ENCODE data around the gene RGS6.

DNA sequence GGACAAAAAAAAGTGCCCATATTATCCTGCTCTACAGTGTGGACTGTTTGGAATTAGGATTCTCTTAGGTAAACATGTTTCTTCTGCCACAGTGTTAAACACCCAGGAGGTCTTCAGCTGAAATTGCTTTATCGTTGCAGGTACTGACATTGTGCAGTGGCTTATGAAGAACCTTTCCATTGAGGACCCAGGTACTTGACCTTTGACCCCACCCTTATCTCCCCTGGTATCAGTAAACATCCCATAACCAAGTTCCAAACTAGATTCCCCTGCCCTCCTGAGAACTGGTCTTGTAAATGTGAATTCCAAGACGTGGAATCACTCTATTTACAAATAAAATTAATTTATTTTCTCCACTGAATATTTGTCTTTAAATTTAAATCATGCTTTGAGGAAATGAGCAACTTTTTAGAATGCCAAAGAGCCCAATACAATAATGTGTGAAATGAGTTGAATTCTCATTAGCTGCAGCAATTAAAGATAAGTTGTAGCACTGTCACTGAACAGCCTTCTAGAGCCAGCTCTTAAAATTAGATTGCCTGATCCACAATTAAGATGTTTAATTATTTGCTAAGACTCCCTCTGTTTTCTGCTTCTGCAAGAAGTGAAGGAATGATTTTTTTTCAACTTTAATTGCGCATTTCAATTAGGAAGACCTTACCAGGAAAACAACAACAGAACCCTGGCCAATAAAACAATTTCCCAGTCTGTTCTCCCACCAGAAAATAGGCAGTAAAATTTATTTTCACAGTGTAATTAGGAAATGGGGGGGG lies 522.3 kb downstream of the RGS6 start:
- TF ChIP-seq POLR2A (IDR thresholded peaks at IDR 0.05): no peak
- TF ChIP-seq, protein P1, sequence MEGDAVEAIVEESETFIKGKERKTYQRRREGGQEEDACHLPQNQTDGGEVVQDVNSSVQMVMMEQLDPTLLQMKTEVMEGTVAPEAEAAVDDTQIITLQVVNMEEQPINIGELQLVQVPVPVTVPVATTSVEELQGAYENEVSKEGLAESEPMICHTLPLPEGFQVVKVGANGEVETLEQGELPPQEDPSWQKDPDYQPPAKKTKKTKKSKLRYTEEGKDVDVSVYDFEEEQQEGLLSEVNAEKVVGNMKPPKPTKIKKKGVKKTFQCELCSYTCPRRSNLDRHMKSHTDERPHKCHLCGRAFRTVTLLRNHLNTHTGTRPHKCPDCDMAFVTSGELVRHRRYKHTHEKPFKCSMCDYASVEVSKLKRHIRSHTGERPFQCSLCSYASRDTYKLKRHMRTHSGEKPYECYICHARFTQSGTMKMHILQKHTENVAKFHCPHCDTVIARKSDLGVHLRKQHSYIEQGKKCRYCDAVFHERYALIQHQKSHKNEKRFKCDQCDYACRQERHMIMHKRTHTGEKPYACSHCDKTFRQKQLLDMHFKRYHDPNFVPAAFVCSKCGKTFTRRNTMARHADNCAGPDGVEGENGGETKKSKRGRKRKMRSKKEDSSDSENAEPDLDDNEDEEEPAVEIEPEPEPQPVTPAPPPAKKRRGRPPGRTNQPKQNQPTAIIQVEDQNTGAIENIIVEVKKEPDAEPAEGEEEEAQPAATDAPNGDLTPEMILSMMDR (IDR thresholded peaks at IDR 0.05): no peak
